Sigmoid colon (tissue), 3 donors: Measurements from ENCODE around the gene GLG1.

Experiments used
- CTCF ChIP-seq, 4 experiments: fragments of 450-650 bp in 3 of 4; fragments of 200-600 bp in 1 of 4; IDR thresholded peaks; one replicate each; pipeline ENCODE4 v1.5.1; 2016 to 2019; ENCODE audit warnings: antibody characterized with exemption in 4 of 4, mild to moderate bottlenecking in 3 of 4, moderate library complexity in 2 of 4
- POLR2A ChIP-seq, 2 donors: fragments of 450-650 bp; IDR thresholded peaks; one replicate each; pipeline ENCODE4 v1.6.1; 2016; ENCODE audit warnings: antibody characterized with exemption in 2 of 2, mild to moderate bottlenecking in 2 of 2, moderate library complexity in 2 of 2

GRCh38 chr16:74608381-74608780 lies 1.5 kb upstream of the GLG1 start:
- TF ChIP-seq POLR2A (IDR thresholded peaks at IDR 0.05) (no peak), CTCF (IDR thresholded peaks at IDR 0.05) (no peak)
